NCI-H146 treated with DMSO at 0.1 percent for 48 hours (cell line): ENCODE data around the gene MAOB.

Experiments used
- DNase-seq: peaks from one replicate; lab custom pipeline; 2025; ENCODE audit not compliant: unreplicated experiment; lab: John Stamatoyannopoulos, UW

Gene MAOB

DNA sequence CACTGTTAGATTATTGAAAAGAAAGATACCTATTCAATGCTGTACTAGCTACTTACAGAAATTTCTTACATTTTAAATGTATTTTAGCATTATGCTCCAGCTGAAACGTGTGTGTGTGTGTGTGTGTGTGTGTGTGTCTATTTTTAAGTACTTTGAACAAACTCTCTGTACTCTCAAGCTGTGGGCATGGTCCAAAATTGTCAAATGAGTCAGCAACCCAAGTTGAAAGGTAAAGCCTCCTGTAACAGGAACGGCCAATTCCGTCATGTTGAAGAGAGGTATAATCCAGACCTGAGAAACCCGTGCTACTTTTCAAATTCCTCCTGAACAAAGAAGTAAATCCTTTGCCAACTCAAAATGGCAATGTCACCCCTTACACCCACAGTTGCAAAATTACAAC is 20.5 kb downstream of the MAOB start:
- no peak for DNase-seq

DNA sequence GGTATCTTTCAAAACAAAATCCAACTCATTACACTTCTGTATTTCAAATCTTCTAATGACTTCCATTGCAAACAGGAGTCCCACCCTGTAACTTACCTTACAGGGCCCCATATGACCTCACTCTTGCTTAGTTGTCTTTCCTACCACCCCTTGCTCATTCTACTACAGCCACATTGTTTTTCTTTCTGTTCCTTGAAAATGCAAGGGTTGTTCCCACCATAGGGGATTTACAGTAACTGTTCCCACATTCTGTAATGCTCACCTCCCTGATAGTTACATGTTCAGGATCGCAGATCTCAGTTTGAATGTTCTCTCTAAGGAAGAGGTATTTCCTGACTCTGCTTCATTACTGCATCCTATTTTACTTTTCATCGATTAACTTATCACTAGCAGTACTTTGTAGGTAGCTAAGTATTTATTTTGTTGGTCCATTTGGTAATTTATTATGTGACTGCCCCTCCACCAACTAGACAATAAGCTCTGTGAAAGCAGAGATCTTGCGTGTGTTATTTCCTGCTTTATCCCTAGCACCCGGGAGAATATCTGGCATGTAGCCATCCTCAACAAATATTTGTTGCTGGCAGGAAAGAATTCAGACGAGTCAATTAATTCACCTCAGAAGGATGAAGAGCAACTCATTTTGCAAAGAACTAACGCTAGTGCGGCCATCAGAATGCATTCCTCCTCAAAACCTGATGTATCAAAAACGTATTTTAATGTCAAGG is 21.4 kb downstream of the MAOB start:
- no peak for DNase-seq

DNA sequence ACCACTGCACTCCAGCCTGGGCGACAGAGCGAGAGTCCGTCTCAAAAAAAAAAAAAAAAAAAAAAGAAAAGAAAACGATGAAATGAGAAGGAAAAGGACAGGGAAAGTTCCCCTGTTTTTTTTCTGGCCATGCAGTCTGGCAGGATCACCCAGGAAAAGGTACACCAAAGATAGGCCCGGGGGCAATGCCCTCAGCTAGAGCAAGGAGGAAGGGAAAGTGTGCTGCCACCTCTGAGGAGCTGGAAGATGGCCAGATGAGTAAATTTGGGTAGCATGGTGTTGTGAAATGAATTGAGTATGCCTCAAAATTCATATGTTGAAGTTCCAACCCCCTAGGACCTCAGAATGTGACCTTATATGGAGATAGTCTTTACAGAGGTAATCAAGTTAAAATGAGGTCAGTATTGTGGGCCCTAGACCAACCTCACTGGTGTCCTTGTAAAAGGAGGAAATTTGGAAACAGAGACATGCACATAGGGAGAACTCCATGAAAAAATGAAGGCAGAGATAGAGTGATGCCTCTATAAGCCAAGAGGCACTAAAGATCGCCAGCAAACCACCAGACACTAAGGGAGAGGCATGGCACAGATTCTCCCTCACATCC is 28.9 kb downstream of the MAOB start:
- DNase-seq: no peak

DNA sequence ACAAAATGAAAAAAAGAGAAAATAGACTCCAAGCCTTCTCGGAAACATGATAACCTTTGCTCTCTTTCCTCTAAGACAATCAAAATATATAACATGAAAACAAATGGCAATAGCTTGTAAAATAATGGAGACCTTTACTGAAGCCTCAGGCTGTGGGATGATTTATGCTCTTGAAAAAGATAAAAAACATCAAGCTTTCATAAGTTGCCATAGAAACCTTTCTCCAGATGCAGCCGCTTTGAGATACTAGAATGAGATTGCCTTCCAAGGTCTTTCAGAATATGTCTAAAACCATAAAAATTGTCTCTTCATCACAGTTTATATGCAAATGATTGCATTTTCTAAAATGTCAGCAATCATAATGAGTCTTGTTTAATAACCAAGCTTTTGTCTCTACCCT is 31.6 kb downstream of the MAOB start:
- no peak for DNase-seq

DNA sequence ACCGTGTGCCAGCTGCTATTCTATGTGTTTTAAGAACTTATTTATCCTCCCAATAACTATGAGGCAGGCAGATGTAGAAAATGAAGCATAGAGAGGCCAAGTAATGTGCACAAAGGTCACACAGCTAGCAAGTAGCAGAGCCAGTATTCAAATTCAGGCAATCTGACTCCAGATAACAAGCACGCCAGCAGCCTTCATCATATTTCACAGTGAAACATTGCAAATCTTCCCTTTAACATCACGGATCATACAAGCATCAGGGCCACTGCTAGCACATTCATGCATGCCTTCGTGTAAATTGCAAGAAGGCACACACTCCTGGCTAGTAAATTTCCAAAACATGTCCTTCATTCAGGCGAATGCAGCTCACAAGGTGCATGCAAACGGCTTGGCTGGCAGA is 33.1 kb downstream of the MAOB start:
- no peak for DNase-seq

DNA sequence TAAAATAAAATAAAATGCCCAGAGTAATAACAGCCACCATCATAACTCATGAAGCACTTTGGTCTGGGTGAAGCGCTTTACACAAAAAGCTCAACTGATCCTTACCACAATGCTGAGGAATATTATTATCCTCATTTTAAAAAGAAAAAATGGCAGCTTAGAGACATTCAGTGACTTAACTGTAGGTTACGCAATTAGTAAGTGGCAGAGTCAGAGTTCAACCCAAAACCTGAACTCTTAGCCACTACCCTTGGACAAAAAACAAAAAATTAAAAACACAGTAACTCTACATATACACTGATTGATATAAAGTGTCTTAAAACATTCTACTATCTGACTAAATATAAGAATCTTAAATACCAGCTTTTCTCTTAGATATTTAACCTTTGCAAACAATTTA is 34.9 kb downstream of the MAOB start:
- no peak for DNase-seq

DNA sequence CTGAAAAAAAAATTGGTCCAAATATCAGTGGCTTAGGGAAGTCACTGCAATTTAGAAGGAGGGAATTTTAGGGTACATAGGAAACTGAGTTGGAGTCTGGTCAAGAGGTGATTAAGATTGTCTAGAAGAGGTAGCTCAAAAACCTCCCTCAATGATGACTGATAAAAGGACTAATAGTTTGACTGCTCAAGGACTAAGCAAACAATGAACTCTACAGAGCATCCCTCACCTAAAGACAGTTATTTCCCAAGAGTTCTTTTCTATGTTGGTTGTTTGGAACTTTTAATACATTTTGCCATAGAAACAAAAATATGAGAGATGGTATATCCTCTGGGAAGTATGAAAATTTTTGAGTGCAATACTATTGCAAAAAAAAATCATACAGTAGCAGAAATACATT is 35.7 kb downstream of the MAOB start:
- no peak for DNase-seq

DNA sequence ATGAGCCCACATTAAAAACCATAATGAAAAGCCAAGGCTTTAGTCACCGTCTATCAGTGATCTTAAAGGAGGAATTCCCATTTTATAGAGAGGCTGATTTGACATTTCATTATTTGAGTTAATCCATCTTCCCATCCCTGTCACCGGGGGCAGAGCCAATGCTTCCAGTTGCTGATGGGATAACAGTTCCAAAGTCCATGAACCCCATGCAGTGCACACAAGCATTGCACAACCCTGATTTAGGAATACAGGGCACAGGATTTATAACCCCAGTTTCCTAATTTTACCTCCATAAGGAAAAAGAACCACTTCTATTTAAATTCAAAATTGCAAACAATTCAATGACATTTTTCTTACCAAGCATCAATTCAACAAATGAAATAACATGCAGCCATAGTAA is 36.5 kb downstream of the MAOB start:
- no peak for DNase-seq

DNA sequence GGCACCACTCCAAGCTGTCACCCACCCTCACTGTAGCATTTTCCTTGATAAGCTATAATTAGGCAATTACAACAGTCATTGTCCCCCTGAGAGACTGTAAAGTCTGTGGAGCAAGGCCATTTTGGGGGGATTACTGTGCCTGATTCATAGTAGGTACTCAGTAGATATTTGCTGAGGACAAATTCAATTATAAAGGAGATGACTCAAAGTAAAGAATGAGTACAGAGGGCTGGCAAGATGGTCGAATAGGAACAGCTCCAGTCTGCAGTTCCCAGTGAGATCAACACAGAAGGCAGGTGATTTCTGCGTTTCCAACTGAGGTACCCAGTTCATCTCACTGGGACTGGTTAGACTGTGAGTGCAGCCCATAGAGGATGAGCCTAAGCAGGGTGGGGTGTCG is 42.0 kb downstream of the MAOB start:
- DNase-seq: no peak

DNA sequence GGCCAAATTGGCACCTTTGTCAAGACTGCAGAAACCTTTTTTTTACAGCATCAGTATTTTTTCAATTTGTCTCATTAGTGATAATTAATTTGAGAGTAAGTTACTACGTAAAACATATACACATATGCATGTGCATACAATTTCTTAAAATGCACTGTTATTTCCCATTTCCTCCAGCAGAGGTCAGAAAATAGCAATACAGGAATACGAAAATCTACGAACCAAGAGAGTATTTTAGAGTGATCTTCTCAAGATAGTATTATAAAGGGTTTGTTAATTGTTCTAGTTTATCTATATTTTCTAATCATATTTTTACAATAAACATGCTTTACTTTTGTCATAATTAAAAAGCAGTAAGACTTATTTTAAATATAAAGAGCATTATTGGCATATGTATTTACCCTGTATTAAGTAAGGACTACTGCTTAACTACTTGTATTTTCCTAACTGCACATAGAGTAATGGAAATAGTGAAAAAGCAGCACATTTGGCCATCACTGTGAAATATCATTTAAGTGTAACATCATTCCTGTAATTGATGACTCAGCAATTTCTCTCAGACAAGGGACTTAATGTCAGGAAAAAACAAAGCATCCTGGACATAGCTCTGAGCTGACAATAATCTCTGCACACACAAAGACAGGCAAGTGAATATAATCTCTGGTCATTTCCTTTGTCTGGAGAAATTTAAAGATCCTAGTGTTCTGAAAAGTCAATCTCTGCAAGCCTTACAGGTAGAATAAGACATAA is 45.6 kb downstream of the MAOB start:
- no peak for DNase-seq

DNA sequence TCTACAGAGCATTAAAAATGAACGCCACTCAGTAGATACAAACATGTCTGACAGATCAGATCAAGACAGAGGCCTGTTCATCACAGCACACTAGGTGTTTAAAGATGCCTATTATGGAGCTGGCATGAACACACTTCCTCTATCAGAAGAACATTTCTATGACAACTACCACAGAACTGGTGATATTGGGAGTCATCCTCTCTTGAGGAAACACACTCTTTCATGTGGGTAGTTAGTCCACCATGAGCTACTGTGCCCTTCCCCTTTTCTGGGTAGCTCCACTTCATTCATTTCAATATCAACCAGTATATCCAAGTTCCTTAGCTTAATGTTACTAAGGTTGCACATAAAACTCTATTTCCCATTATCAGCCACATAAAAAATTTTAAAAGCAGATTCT is 46.7 kb downstream of the MAOB start:
- DNase-seq: no peak

DNA sequence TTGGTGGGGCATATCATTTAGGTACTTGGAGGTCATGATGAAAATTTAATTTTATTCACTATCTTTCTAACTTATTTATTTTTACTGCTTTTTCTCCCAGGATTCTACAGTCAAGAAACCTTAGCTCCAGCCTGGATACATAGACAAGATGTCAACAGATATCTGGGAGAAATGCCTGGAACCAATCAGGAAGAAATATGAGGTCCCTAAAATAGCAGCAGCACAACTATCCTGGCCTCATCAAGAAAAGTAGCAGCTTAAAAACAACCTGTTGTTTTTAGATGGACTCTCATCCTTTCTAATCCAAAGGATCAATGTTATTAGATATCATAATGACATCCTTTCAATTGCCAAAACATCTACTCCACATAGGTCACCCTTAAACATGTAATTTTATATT is 54.5 kb downstream of the MAOB start:
- no peak for DNase-seq

DNA sequence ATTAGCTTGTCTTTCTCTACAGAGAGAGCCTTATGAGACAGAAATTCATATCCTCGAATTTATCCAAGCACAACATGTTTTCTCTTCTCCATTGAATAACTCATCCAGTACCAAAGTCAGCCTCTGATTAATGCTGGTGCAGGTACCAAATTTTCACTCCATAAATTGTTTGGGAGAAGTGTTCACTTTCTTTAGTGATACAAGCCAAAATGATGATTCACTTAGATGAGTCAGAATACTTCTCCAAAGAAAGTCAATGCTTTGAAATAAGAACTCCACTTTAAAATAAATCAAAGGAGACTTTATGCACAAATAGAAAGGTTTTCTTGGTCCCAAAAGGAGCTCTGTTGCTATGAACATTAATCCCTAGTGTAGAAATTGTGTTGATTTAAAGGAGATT is 60.2 kb downstream of the MAOB start:
- no peak for DNase-seq

DNA sequence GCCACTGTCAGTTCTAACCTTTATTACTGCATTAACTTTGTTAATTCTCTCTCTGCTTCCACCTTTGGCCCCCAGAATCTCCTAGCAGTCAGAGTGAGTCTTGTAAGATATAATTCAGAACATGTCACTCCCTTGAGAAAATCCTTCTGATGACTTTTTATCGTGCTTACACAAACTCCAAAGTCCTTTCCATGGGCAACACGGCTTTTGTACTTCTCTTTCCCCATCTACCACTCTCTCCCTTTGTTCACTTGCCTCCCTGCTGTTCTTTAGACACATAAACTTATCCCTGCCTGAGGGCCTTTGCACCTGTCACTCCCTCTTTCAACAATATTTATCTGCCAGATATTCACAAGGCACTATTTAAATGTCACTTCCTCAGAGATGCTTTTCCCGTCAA is 64.8 kb downstream of the MAOB start:
- DNase-seq: no peak

DNA sequence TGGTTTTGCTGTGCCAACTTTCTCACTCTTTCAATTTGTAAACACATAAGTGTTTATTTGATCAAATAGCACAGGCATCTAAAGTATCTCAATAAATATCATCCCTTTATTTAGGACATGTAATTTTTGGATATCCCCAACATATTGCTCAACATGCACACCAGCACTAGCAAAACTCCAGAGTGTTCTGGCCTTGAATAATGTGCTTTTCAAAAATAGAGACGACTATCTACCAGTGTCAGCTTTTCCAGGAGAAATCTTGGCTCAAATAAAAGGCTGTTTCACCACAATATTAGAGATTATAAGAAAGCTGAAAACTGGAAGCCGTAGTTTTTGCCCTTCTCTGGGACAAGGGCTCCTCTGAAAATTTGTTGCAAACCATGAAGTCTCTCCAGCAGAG is 67.0 kb downstream of the MAOB start:
- no peak for DNase-seq

DNA sequence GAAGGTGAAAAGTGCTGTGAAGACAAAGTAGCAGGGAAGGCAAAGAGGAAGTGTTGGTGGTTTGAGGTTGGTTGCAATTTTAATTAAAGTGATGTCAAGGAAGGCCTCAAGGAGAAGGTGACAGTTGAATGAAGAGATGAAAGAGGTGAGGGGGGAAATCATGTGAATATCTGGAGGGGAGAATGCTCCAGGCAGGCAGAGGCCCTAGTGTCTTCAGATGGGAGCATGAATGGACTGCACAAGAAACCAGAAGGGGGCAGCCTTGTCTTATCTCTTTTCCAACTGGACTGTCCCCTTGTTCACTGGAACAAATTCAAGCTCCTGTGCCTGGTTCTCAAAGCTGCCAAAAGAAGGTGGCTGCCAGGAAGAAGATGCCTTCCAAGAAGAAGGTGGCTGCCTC is 68.4 kb downstream of the MAOB start:
- no peak for DNase-seq

DNA sequence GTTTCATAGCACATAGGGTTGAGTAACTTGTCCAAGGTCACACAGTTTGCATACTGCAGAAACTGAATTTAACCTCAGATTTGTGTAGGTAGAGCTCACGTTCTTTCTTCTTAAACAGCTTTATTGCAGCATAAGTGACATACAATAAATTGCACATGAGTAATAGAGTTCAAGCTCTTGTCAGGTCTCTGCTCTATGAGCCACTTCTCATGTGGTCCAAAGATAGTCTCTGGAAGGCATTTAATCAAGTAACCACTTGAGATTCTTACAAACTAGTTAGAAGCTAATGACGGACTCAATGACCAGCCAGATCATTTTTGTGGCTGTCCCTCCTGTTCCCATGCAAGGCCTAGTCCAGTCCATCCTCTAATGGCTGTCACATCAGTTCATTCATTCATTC is 68.9 kb downstream of the MAOB start:
- DNase-seq: no peak

DNA sequence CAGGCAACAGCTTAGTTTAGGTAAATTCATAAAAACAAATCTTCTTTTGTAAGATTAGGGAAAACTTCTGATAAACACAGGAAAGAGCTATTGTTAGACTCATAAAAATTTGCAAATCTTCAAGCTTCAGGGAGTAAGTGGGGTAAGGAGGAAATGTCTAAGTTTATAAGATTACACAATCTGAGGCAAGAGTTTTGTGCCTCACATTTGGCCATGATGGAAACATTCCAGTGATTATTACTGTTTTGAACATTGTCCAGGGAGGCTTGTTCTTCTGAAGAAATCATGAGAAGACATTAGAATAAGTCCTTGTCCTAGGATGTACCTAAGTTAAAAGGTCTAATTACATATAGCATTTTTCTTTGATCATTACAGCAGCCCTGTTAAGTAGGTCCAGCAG is 72.8 kb downstream of the MAOB start:
- no peak for DNase-seq

DNA sequence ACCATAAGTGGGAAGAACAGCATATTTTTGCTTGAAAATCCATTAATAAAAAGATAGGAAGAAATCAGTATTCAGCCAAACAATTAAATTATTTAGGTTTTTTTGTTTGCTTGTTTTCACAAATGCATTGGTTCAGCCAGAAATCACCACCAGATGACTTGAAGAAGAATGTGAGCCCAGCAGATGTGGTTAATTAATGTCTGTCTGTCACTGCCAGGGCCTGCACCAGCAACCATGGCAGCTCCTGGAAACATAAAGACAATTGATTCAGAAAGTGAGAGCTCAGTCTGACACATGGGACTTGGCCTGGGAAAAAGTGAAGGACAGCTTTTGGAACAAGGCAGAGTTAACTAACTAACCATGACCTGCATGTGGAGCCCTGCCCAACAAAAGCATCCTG is 74.0 kb downstream of the MAOB start:
- no peak for DNase-seq

DNA sequence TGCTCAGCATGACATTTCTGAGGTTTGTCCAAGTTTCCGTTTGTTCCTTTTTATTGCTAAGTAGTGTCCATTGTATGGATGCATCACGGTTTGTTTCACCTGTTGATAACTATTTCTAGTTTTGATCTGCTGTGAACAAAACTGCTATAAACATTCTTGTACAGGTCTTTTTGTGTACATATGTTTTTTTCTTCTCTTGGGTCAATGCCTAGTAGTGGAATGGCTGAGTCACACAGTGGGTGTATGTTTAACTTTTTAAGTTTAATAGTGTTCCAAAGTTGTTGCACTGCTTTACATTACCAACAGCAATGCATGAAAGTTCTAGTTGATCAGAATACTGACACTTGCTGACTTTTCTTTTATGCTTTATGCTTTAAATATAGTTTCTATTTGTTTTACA is 76.7 kb downstream of the MAOB start:
- no peak for DNase-seq

DNA sequence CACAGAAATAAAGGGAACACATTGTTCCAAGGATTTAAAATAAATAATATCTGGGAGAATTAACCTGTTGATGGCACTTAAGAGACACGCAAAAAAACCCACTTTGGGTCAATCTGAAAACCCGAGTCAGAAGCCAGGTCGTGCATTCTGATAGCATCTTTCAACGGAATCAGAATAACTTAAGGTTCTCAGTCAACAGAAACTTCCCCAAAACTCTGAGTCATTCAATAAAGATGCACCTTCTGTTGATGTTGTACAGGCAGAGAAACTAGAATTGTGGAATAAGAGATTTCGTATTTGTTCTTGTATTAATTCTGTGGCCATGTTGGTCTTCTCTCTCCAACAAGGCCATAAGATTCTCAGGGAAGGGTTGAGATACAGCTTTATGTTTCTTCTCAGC is 78.2 kb downstream of the MAOB start:
- DNase-seq: no peak

DNA sequence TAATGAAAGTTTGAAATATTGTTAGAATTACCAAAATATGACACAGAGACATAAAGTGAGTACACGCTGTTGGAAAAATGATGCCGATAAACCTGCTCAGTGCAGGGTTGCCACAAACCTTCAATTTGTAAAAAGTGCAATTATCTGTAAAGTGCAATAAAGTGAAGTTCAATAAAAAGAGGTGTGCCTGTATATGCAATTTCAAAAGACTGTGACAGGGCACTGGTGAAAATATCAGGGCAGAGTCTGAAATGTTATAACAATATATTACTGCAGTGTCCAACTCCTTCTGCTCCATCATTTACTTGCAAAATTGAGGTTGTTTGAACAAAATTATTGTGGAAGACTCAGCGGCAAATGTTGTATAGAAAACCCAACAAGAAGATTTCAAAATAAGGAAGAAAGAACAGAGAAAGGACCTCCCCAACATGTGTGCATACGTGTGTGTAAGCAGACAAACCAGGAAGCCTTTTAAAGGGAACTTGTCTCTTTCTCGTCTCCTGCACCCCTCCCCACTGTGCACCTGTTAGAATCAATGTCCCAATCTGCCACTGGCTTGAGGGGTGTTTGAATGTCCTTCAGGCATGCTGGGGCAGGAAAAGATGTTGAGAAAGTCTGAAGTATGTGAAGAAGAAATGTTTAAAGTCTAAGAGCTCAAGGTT is 96.2 kb downstream of the MAOB start:
- no peak for DNase-seq
